ENCODE measurements around the gene TRIP12. TPM values are rescaled to one million over a fixed set of nuclear protein-coding genes. Genes with fewer than 3 reads are reported as not detected.

The TRIP12 gene
- polyA plus RNA-seq, 3 donors: 22.2 to 56.7 (median 44.0) TPM

DNA sequence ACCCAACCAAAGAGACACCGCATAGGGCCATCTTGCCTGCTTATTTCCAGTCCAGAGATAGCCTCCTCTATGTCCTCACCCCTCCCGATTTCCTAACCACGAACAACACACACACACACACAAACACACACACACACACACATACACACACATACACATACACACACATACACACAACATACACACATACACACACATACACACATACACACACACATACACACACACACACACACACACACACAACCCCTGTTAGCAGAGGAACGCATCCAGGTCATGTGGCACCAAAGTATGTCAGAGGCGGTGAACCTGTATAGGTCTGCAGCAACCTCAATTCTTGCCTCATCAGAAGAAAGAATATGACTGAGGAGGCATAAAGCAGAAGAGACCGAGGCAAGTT is 188.9 kb downstream of the TRIP12 start:
- Histone ChIP-seq H3K79me2 (ENCODE audit: insufficient read depth, low read length) (no peaks in the 10 kb centered on the region), H3K27me3 (ENCODE audit: control insufficient read depth in 2 of 2, insufficient read depth in 2 of 2, low read length in 2 of 2) (no peaks in the 10 kb centered on the region), H3K27ac (ENCODE audit: low read depth in 1 of 2, low read length in 2 of 2) (no peak overlapping the region), H3K4me2 (replicated peaks; ENCODE audit: extremely low read depth, low read length, poor library complexity, severe bottlenecking) (no peak overlapping the region), H2AFZ (ENCODE audit: insufficient read depth, low read depth, low read length, poor library complexity, severe bottlenecking) (no peak overlapping the region), H3K4me1 (ENCODE audit: control insufficient read depth in 1 of 2, insufficient read depth in 2 of 2, low read length in 2 of 2) (no peaks in the 10 kb centered on the region), H3K9me3 (replicated peaks in 1 of 2; ENCODE audit: control insufficient read depth in 1 of 2, insufficient read depth in 1 of 2, low read length in 2 of 2) (peaks cover 16 to 18% of the 10 kb centered on the region in 2 donors), H3K4me3 (replicated peaks in 1 of 3; ENCODE audit: low read depth in 2 of 3, low read length in 3 of 3) (no peak overlapping the region), H4K20me1 (ENCODE audit: insufficient read depth, low read length) (no peaks in the 10 kb centered on the region), H3K36me3 (replicated peaks in 1 of 2; ENCODE audit: control insufficient read depth in 1 of 2, insufficient read depth in 2 of 2, low read length in 2 of 2) (no peaks in the 10 kb centered on the region), H3K9ac (ENCODE audit: insufficient read depth, low read length, poor library complexity, severe bottlenecking) (no peak overlapping the region)
- no peak for DNase-seq
- intact Hi-C loops (cut with micrococcal nuclease): no loop called here
- Mint-ChIP-seq H3K27me3 (ENCODE audit: low read depth in 3 of 3) (peaks cover 3 to 8% (median 4%) of the 10 kb centered on the region in 3 donors), H3K4me1 (no peaks in the 10 kb centered on the region), H3K27ac (peak overlapping the region in 1 of 7 donors; percentile 21), H3K4me3 (no peak overlapping the region), H3K9me3 (peaks cover 9 to 22% (median 13%) of the 10 kb centered on the region in 7 donors), H3K36me3 (no peaks in the 10 kb centered on the region)
- TF ChIP-seq, protein P1, sequence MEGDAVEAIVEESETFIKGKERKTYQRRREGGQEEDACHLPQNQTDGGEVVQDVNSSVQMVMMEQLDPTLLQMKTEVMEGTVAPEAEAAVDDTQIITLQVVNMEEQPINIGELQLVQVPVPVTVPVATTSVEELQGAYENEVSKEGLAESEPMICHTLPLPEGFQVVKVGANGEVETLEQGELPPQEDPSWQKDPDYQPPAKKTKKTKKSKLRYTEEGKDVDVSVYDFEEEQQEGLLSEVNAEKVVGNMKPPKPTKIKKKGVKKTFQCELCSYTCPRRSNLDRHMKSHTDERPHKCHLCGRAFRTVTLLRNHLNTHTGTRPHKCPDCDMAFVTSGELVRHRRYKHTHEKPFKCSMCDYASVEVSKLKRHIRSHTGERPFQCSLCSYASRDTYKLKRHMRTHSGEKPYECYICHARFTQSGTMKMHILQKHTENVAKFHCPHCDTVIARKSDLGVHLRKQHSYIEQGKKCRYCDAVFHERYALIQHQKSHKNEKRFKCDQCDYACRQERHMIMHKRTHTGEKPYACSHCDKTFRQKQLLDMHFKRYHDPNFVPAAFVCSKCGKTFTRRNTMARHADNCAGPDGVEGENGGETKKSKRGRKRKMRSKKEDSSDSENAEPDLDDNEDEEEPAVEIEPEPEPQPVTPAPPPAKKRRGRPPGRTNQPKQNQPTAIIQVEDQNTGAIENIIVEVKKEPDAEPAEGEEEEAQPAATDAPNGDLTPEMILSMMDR (IDR thresholded peaks at IDR 0.05): no peak
- WGBS (ENCODE audit: insufficient coverage): 93% methylated on average over 5 of the region's 6 CpGs

DNA sequence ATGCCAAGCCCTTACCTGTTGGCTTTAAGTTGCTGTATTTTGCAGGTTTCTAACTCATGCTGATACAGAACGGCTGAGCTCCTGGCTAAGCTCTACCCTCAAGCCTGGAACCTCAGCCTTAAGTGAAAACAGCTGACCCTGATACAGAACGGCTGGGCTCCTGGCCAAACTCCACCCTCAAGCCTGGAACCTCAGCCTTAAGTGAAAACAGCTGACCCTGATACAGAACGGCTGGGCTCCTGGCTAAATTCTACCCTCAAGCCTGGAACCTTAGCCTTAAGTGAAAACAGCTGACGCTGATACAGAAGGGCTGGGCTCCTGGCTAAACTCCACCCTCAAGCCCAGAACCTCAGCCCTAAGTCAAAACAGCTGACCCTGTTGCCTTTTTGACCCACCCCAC is 189.9 kb downstream of the TRIP12 start:
- H3K4me2 ChIP-seq (replicated peaks; ENCODE audit: extremely low read depth, low read length, poor library complexity, severe bottlenecking): no peak overlapping the region
- H3K27ac ChIP-seq (ENCODE audit: low read depth in 1 of 2, low read length in 2 of 2): no peak overlapping the region
- no peak overlapping the region for H3K9ac ChIP-seq (ENCODE audit: insufficient read depth, low read length, poor library complexity, severe bottlenecking)
- no peaks in the 10 kb centered on the region for H3K36me3 ChIP-seq (replicated peaks in 1 of 2; ENCODE audit: control insufficient read depth in 1 of 2, insufficient read depth in 2 of 2, low read length in 2 of 2)
- Mint-ChIP-seq H3K9me3 (peaks cover 3 to 15% (median 5%) of the 10 kb centered on the region in 7 donors), H3K36me3 (no peaks in the 10 kb centered on the region), H3K4me3 (no peak overlapping the region), H3K4me1 (no peaks in the 10 kb centered on the region), H3K27me3 (ENCODE audit: low read depth in 3 of 3) (peaks cover 3 to 8% (median 3%) of the 10 kb centered on the region in 3 donors), H3K27ac (no peak overlapping the region)
- H2AFZ ChIP-seq (ENCODE audit: insufficient read depth, low read depth, low read length, poor library complexity, severe bottlenecking): no peak overlapping the region
- H3K27me3 ChIP-seq (ENCODE audit: control insufficient read depth in 2 of 2, insufficient read depth in 2 of 2, low read length in 2 of 2): no peaks in the 10 kb centered on the region
- H3K4me1 ChIP-seq (ENCODE audit: control insufficient read depth in 1 of 2, insufficient read depth in 2 of 2, low read length in 2 of 2): no peaks in the 10 kb centered on the region
- H3K9me3 ChIP-seq (replicated peaks in 1 of 2; ENCODE audit: control insufficient read depth in 1 of 2, insufficient read depth in 1 of 2, low read length in 2 of 2): peaks cover 8 to 16% of the 10 kb centered on the region in 2 donors
- H3K4me3 ChIP-seq (replicated peaks in 1 of 3; ENCODE audit: low read depth in 2 of 3, low read length in 3 of 3): no peak overlapping the region
- H3K79me2 ChIP-seq (ENCODE audit: insufficient read depth, low read length): no peaks in the 10 kb centered on the region
- DNase-seq: no peak
- TF ChIP-seq, protein P1 (IDR thresholded peaks at IDR 0.05): no peak
- intact Hi-C loops (cut with micrococcal nuclease): no loop called here
- H4K20me1 ChIP-seq (ENCODE audit: insufficient read depth, low read length): no peaks in the 10 kb centered on the region
- WGBS (ENCODE audit: insufficient coverage): 76% methylated on average over 4 of the region's 4 CpGs
